Measurements from ENCODE around the gene CREB5. TPM values are rescaled to one million over a fixed set of nuclear protein-coding genes. Genes with fewer than 3 reads are reported as not detected.

Gene CREB5
- total and polyA plus RNA-seq, 2 donors (not counting 3 experiments of a cell fraction or from before 2014, with no cell fraction given): 19.6 to 28.4 TPM

- H3K9ac ChIP-seq (replicated peaks; ENCODE audit: extremely low read depth, insufficient read depth, low read length): no peak overlapping the region
- FAIRE-seq (no peak), DNase-seq (ENCODE audit: low read depth, low spot score) (no peak)
- H3K9me1 ChIP-seq (replicated peaks; ENCODE audit: control insufficient read depth, extremely low read depth, insufficient read depth, low read length): no peaks in the 10 kb centered on the region
- H3K79me2 ChIP-seq (ENCODE audit: control insufficient read depth, insufficient read depth, low read length): no peaks in the 10 kb centered on the region
- H3K4me3 ChIP-seq (replicated peaks in 1 of 3; ENCODE audit: insufficient read depth in 1 of 3, low read depth in 1 of 3, low read length in 3 of 3): no peak overlapping the region
- no peaks in the 10 kb centered on the region for H3K9me3 ChIP-seq (replicated peaks; ENCODE audit: control insufficient read depth, insufficient read depth, low read length)
- peaks cover 0 to 4% of the 10 kb centered on the region in 2 experiments for H3K36me3 ChIP-seq (ENCODE audit: control insufficient read depth in 2 of 2, extremely low read depth in 1 of 2, insufficient read depth in 2 of 2, low read length in 2 of 2)
- H3K4me2 ChIP-seq (ENCODE audit: insufficient read depth, low read length): no peak overlapping the region
- ChIA-PET POLR2A (no interaction called here), CTCF (no interaction called here)
- H3K27ac ChIP-seq (ENCODE audit: insufficient read depth, low read depth, low read length): no peak overlapping the region
- no peaks in the 10 kb centered on the region for H3K4me1 ChIP-seq (ENCODE audit: control insufficient read depth, extremely low read depth, insufficient read depth, low read length)
- H3K27me3 ChIP-seq (ENCODE audit: control insufficient read depth in 2 of 2, insufficient read depth in 2 of 2, low read length in 2 of 2): no peaks in the 10 kb centered on the region
- intact Hi-C loops (cut with micrococcal nuclease) (no loop called here), dilution Hi-C loops (cut with MboI; ENCODE audit: extremely low pct_ligation_motif_present, low sequenced_read_pairs) (no loop called here)
- no peak for TF ChIP-seq POLR2AphosphoS5 (IDR thresholded peaks at IDR 0.05; ENCODE audit: insufficient read depth, low read depth, low read length)
- TF ChIP-seq FOS (IDR thresholded peaks at IDR 0.05; ENCODE audit: borderline replicate concordance, insufficient read depth, low read length): no peak
- no peak for TF ChIP-seq MAX (IDR thresholded peaks at IDR 0.05; ENCODE audit: insufficient read depth, insufficient read length)
- TF ChIP-seq JUN (IDR thresholded peaks at IDR 0.05; ENCODE audit: borderline replicate concordance, insufficient read depth, insufficient read length, low read depth): no peak
- TF ChIP-seq POLR2A (IDR thresholded peaks at IDR 0.05; ENCODE audit: low read depth, low read length): no peak
- no peak for TF ChIP-seq CTCF (IDR thresholded peaks at IDR 0.05; ENCODE audit: extremely low read depth in 1 of 2, insufficient read depth in 1 of 2, low read depth in 1 of 2, low read length in 2 of 2)
- TF ChIP-seq MYC (IDR thresholded peaks at IDR 0.05; ENCODE audit: low read depth, low read length): no peak
- TF ChIP-seq GATA2 (IDR thresholded peaks at IDR 0.05; ENCODE audit: insufficient read depth, insufficient read length, low read depth, low read length): no peak
- no peak for TF ChIP-seq EZH2 (IDR thresholded peaks at IDR 0.05; ENCODE audit: borderline replicate concordance, low read depth, low read length, severe bottlenecking)
- BruUV-seq (replicated peaks): no TSS peak
- no peaks in the 10 kb centered on the region for H4K20me1 ChIP-seq (replicated peaks; ENCODE audit: control insufficient read depth, extremely low read depth, insufficient read depth, low read length)
- no peak overlapping the region for H2AFZ ChIP-seq (ENCODE audit: low read depth, low read length)
Measured at GRCh38 chr7:28799619-28800018, 387.3 kb downstream of the CREB5 start.

All from endothelial cell of umbilical vein (primary cell).